Activated CD8-positive, alpha-beta T cell treated with anti-CD3 and anti-CD28 coated beads, Interleukin-2, amount 10 ng/mL, durations not matched to agents 7 days and 5 days (primary cell): ENCODE results near the gene PCAT6. TPM values are rescaled to one million over a fixed set of nuclear protein-coding genes. Genes with fewer than 3 reads are reported as not detected.
"Not testable (repeated sequence)": the region's sequence is repeated elsewhere in the genome, so short reads cannot be mapped to it uniquely, and the experiment has no call there.

ENCODE experiments used
- ATAC-seq: fragments of 150-1000 bp; cut with Tn5 transposase; one replicate; pipeline ENCODE4 v1.10.0; 2021; ENCODE audit warnings: moderate library complexity
- CTCF ChIA-PET: fragments of 350-600 bp; sonication (Branson Sonifier 250); formaldehyde crosslinking; loops from one replicate; lab custom pipeline; 2021; ENCODE audit warnings: antibody characterized with exemption; lab: Charles Lee
- POLR2A ChIA-PET: fragments of 350-600 bp; sonication (Branson Sonifier 250); formaldehyde crosslinking; loops from one replicate; lab custom pipeline; 2021; ENCODE audit warnings: antibody characterized with exemption; lab: Charles Lee
- DNase-seq: peaks from one replicate; pipeline ENCODE4 v3.0.0-alpha.2; 2020
- H3K27ac Mint-ChIP-seq: one replicate; pipeline ENCODE4 v1.8.0; 2021; ENCODE audit warnings: mild to moderate bottlenecking, mixed read lengths
- H3K27me3 Mint-ChIP-seq: one replicate; pipeline ENCODE4 v1.8.0; 2021; ENCODE audit warnings: low read depth, mixed read lengths
- H3K36me3 Mint-ChIP-seq: one replicate; pipeline ENCODE4 v1.8.0; 2021; ENCODE audit warnings: low read depth, mixed read lengths
- H3K4me1 Mint-ChIP-seq: one replicate; pipeline ENCODE4 v1.8.0; 2021; ENCODE audit warnings: low read depth, mixed read lengths
- H3K4me3 Mint-ChIP-seq: one replicate; pipeline ENCODE4 v1.8.0; 2021; ENCODE audit warnings: mild to moderate bottlenecking, mixed read lengths
- H3K9me3 Mint-ChIP-seq: one replicate; pipeline ENCODE4 v1.8.0; 2022; ENCODE audit warnings: mixed read lengths; ENCODE audit not compliant: insufficient read depth
- total RNA-seq, 2 experiments: library from RNA; stranded (reverse); gene quantifications; one replicate each; pipeline ENCODE4 v1.2.3, GENCODE V29; 2021

PCAT6 gene
- total RNA-seq, 2 experiments from 2014 or later = 0.83 TPM; not detected in 1

DNA sequence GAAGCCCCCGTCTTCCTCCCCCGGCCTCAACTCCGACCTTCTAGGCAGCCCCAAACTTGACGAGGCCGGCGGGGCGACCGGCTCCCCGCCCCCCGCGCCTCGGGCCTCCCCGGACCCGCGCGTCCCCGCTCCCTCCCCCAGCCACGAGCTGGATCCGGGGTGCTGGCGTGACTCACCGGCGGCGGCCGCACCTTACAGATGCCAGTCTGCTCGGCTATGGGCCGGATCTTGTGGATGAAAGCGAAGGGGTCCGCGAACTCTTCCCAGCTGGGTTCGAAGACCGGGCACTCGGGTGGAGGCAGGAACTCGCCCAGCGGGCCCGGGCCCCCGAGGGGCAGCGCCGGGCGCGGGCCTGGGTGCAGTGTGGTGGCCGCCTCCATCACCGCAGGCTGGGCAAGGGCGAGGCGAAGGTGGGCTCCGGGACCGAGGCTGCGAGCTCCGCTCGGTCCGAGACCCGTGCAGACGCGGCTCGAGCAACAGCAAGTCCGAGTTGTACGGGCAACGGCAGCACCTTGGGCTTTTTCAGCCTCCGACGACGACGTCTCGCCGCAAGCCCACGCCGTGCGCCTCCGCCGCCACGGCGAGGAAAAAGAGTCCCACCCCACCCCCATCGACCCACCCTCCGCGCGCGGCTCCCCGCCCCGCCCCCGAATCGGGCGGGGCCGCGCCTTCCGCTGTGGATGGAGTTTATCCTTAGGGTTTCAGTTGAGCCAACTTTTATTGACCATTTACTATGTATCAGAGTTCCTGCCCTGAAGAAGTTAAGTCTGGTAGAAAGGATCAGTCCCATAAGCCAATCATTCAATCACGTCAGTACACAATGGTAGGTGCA is 2.6 kb upstream of the PCAT6 start, which contains the start of gene KDM5B:
Gene KDM5B, minus strand, starts transcription at position 496 of the 832 bp plus-strand sequence. Its CDS starts 116 bp downstream, at position 380.
- peaks cover 65% of the 10 kb centered on the region for H3K4me1 Mint-ChIP-seq

DNA sequence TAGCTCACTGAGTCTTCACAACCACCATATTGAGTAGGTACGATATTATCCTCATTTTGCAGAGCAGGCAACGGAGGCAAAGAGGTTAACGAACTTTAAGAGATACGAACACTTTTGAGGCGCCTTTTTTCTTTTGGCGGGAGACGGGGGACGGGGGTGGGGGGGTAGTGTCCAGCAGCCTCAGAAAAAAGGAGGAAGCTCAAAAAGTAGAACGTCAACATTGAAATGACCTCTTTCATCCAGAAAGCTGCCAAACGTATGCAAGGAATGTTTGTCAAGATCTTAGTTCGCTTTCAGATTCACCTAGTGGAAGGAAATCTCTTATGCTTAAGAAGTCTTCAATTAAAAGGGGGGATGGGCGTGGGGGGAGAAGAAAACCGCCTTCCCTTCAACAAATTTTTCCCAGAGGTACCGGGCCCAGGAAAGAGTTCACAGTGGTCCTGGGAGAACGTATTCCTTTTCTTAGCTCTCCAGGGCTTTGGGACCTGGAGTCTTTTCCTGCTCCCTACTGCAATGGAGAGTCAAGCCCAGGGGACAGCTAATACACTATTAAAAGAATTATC is 1.1 kb upstream of the PCAT6 start:
- no peak overlapping the region for H3K27ac Mint-ChIP-seq
- peaks cover 5% of the 10 kb centered on the region for H3K36me3 Mint-ChIP-seq
- H3K4me1 Mint-ChIP-seq = peaks cover 50% of the 10 kb centered on the region
- POLR2A ChIA-PET = interaction anchor here (0.8 kb wide), 1 partner anchor 468 kb away, joined by 4 read pairs; the partner anchor contains the start of gene UBE2T
- H3K9me3 Mint-ChIP-seq = no peaks in the 10 kb centered on the region
- DNase-seq = no peak
- peaks cover 19% of the 10 kb centered on the region for H3K27me3 Mint-ChIP-seq
- peak overlapping the region; percentile 74 for H3K4me3 Mint-ChIP-seq
- CTCF ChIA-PET = no interaction called here
- no peak for ATAC-seq

More for the DNA sequence above, 2.6 kb upstream of the PCAT6 start, which contains the start of gene KDM5B:
- ChIA-PET POLR2A (interaction anchor here (0.8 kb wide), 1 partner anchor 80 kb away, joined by 3 read pairs; the partner anchor contains the start of gene RABIF), CTCF (interaction anchor here (0.6 kb wide), 1 partner anchor 26 kb away, joined by 3 read pairs; no protein-coding TSS in a partner anchor)
- H3K4me3 Mint-ChIP-seq = peak within 1 kb of the TSS; percentile 74
- H3K9me3 Mint-ChIP-seq = no peaks in the 10 kb centered on the region
- ATAC-seq (peak; percentile 48), DNase-seq (peak; percentile 72)
- peaks cover 15% of the 10 kb centered on the region for H3K27me3 Mint-ChIP-seq
- H3K27ac Mint-ChIP-seq = peak within 1 kb of the TSS; percentile 71
- H3K36me3 Mint-ChIP-seq = peaks cover 7% of the 10 kb centered on the region

DNA sequence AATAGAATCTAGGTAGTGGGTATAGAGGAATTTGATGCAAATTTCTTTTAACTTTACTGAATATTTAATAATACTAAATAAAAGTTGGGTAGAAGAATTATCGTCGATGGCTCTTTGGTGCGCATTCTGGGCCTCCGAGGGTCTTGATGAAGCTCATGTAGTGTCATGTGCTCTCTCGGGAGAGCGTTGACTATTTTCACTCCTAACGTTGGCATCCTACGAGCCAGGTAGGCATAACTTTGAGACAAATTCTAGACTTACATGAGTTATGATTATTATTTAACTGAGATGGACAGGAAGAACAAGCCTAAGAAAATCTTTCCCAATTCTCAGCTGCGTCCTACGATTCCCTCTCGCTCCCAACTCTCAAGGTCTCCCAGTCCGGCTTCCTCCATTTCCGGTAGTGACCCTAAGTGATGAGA is 550 bp upstream of the PCAT6 start:
- Mint-ChIP-seq H3K4me3 (peak overlapping the region; percentile 88), H3K27ac (peak overlapping the region; percentile 36), H3K4me1 (peaks cover 45% of the 10 kb centered on the region), H3K9me3 (no peaks in the 10 kb centered on the region), H3K27me3 (peaks cover 23% of the 10 kb centered on the region), H3K36me3 (peaks cover 5% of the 10 kb centered on the region)
- DNase-seq (no peak), ATAC-seq (no peak)
- CTCF ChIA-PET = interaction anchor here (0.9 kb wide), 1 partner anchor 41 kb away, joined by 3 read pairs; no protein-coding TSS in a partner anchor
- POLR2A ChIA-PET = interaction anchor here (0.8 to 1.7 kb wide), 2 partner anchors 25 to 468 kb away, joined by 4 to 10 read pairs; partner anchors contain the start of gene UBE2T

DNA sequence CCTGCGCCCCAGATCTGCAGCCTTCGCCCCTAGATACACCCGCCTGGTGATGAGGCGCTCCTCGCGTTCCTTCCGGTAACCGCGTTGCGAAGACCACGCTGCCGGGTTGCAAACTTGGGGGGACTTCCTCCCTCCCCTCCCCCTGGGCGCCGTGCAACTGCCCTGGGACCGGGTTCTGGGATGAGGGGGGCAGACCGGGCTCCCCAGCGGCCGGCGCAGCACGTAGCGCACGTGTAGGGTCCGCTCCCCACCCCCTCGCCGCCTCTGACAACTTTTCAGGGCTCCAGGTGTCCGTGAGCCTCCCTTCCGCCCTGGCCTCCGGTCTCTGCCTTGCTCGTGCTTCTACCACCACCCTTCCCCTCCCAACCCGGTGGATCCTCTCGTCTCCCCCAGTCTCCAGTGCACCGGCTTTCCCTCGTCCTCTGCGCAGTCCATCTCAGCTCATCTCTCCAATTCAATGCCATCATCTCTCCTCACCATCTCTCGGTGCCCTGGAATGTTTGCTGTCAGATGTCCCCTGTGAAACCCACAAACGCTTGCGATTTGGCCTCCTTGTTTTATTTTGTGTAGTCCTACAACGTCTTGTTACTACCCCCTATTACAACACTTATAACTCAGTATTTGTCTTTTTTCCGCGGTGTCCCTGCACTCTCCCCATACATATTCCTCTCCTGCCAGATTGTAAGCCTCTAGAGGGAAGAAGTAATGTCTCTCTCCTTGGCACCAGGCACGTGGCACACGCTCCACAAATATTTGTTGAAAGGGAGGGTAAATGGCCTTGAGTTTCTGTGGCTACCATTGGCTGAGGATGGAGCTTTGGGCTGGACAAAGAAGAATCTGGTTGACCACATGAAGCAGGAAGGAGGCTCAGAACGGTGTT is 782 bp downstream of the PCAT6 start:
- Mint-ChIP-seq H3K27ac (peak overlapping the region; percentile 86), H3K36me3 (peaks cover under 1% of the 10 kb centered on the region), H3K27me3 (peaks cover 30% of the 10 kb centered on the region), H3K4me3 (peak overlapping the region; percentile 88), H3K4me1 (peaks cover 32% of the 10 kb centered on the region), H3K9me3 (no peaks in the 10 kb centered on the region)
- CTCF ChIA-PET = interaction anchor here (0.9 kb wide), 1 partner anchor 40 kb away, joined by 3 read pairs; no protein-coding TSS in a partner anchor
- ATAC-seq = peak; percentile 23
- DNase-seq = peak; percentile 68
- POLR2A ChIA-PET = interaction anchor here (1.7 kb wide), 1 partner anchor 24 kb away, joined by 10 read pairs; no protein-coding TSS in a partner anchor

DNA sequence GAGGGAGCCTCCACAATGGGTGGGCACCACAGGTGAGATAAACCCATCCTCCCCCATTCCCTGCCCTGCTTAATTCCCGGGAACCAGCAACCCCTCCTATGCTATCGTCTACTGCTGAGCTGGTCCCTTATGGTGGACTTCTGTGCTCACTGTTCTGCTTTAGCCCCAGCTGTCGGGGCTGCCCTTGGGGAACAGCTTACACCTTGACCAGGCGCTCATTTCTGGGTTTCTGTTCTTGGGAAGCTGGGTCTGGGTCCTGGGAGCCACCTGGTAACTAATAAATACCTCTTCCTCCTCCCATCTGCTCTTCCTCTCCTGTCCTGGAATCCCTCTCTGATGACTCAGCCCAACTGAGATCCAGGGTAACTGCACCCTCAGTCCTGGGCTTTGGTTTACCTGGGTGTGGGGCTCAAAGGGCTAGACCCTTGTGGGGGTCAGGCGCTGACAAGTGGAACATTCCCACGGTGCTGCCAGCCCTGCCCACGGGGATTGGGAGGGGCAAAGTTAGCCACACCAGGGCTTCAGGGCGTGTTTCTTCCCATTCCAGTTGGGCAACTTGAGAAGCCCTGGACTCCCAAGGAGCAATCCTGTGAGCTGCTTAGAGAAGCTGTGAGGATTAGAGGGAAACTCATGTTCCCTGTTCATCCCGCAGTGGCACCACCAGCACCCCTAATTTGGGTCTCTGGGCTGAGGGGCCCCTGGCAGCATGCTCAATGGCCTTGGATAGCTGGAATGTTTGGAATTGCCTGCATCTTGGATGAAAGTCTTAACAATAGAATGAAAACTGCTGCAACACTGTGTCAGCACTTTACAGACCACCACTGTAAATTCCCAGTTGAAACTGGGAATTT is 1.6 kb downstream of the PCAT6 start:
- CTCF ChIA-PET = no interaction called here
- no peak for DNase-seq
- H3K4me1 Mint-ChIP-seq = peaks cover 31% of the 10 kb centered on the region
- H3K27me3 Mint-ChIP-seq = peaks cover 37% of the 10 kb centered on the region
- no peak overlapping the region for H3K27ac Mint-ChIP-seq
- POLR2A ChIA-PET = interaction anchor here (1.7 kb wide), 1 partner anchor 23 kb away, joined by 10 read pairs; no protein-coding TSS in a partner anchor
- peak overlapping the region; percentile 88 for H3K4me3 Mint-ChIP-seq
- no peaks in the 10 kb centered on the region for H3K9me3 Mint-ChIP-seq
- ATAC-seq = no peak
- H3K36me3 Mint-ChIP-seq = no peaks in the 10 kb centered on the region

DNA sequence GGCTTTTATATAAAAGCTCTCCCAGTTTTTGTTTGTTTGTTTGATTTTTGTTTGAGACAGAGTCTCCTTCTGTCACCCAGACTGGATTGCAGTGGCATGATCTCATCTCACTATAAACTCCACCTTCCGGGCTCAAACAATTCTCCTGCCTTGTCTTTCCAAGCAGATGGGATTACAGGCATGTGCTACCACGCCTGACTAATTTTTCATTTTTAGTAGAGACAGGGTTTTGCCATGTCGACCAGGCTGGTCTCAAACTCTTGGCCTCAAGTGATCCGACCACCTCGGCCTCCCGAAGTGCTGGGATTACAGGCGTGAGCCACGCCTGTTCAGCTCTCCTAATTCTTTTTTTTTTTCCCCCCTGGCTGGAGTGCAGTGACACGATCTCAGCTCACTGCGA is 4.4 kb downstream of the PCAT6 start:
- CTCF ChIA-PET = no interaction called here
- H3K36me3 Mint-ChIP-seq = no peaks in the 10 kb centered on the region
- H3K4me1 Mint-ChIP-seq = peaks cover 16% of the 10 kb centered on the region

DNA sequence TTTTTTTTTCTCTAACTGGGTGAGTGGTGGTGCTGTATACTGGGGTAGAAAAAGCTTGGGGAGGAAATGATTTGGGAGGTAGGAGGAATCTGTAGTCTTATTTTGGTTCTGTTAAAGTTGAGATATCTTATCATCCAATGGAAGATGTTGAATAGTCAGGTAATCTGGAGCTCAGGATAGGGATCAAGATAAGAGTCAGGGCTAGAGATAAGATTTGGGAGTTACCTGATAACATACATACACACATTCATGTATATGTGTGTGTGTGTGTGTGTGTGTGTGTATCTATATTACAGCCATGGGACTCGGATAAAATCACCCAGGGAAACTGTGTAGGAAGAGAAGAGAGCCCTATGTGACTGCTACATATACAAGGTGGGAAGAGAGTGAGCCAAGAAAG is 8.1 kb downstream of the PCAT6 start:
- no peak overlapping the region for H3K27ac Mint-ChIP-seq
- ChIA-PET CTCF (no interaction called here), POLR2A (no interaction called here)
- peaks cover 36% of the 10 kb centered on the region for H3K27me3 Mint-ChIP-seq
- no peaks in the 10 kb centered on the region for H3K9me3 Mint-ChIP-seq
- no peaks in the 10 kb centered on the region for H3K36me3 Mint-ChIP-seq
- ATAC-seq (no peak), DNase-seq (no peak)
- no peak overlapping the region for H3K4me3 Mint-ChIP-seq
- H3K4me1 Mint-ChIP-seq = no peaks in the 10 kb centered on the region

More for the DNA sequence above, 4.4 kb downstream of the PCAT6 start:
- Mint-ChIP-seq H3K9me3 (no peaks in the 10 kb centered on the region), H3K27ac (no peak overlapping the region), H3K4me3 (no peak overlapping the region), H3K27me3 (peaks cover 44% of the 10 kb centered on the region)
- ATAC-seq (no peak), DNase-seq (no peak)
- POLR2A ChIA-PET = no interaction called here

DNA sequence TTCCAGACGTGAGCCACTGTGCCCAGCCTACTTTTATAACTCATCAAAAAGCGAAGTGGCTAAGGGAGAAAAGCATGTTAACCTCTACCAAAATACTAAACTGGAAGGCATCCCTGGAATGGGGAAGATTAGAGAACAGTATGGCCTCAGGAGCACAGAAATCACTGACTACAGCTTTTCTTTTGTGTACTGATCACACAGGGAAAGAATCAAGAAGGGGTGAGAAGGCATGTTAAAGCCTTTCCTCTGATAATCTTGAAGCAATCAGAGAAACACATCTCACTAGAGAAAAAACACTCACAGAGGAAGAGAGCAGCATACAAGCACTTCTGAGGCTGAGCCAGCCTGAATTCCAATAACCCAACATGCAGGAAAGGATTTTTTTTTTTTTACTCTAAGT is 10.7 kb downstream of the PCAT6 start:
- H3K4me1 Mint-ChIP-seq = no peaks in the 10 kb centered on the region
- peaks cover 32% of the 10 kb centered on the region for H3K27me3 Mint-ChIP-seq
- POLR2A ChIA-PET = interaction anchor here (1.6 kb wide), 1 partner anchor 13 kb away, joined by 4 read pairs; no protein-coding TSS in a partner anchor
- ATAC-seq (no peak), DNase-seq (no peak)
- no peak overlapping the region for H3K4me3 Mint-ChIP-seq
- H3K27ac Mint-ChIP-seq = no peak overlapping the region
- CTCF ChIA-PET = no interaction called here
- H3K9me3 Mint-ChIP-seq = no peaks in the 10 kb centered on the region
- no peaks in the 10 kb centered on the region for H3K36me3 Mint-ChIP-seq

DNA sequence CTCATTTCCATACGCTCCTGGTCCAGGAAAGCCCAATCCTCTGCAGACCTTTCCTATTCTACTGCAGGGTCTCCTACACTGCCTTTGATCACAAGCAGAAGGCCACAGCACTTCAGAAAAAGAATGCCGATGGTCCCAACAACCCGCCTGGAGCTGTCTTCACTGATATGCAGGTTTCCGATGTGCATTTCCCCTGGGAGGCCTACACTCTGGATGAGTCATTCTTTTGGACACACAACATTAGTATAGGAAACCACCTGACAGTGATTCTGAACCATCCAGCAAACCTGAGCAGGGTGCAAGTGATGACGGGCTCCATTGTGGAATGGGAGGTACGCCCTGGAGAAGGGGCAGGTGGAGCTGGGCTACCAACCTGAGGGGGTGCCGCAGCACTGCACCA is 15.0 kb downstream of the PCAT6 start:
- Mint-ChIP-seq H3K36me3 (no peaks in the 10 kb centered on the region), H3K4me3 (no peak overlapping the region), H3K27me3 (peaks cover 19% of the 10 kb centered on the region), H3K9me3 (no peaks in the 10 kb centered on the region), H3K4me1 (no peaks in the 10 kb centered on the region), H3K27ac (no peak overlapping the region)
- ATAC-seq (no peak), DNase-seq (no peak)
- ChIA-PET CTCF (interaction anchor here (0.9 kb wide), 1 partner anchor 10 kb away, joined by 3 read pairs; no protein-coding TSS in a partner anchor), POLR2A (interaction anchor here (1.5 kb wide), 1 partner anchor 9 kb away, joined by 3 read pairs; no protein-coding TSS in a partner anchor)

DNA sequence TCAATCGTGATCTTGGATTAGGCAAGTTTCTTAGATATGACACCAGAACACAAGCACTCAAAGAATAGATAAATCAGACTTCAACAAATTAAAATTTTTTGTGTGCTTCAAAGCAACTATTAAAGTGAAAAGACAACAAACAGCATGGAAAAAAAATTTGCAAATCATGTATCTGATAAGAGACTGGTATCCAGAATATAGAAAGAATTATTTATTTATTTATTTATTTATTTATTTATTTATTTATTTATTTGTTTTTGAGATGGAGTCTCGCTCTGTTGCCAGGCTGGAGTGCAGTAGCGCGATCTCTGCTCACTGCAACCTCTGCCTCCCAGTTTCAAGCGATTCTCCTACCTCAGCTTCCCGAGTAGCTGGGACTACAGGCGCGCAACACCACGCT is 18.5 kb downstream of the PCAT6 start:
- ATAC-seq = not testable (repeated sequence)

More for the DNA sequence above, 18.5 kb downstream of the PCAT6 start:
- H3K27ac Mint-ChIP-seq, CTCF ChIA-PET, H3K36me3 Mint-ChIP-seq, DNase-seq, POLR2A ChIA-PET, H3K9me3 Mint-ChIP-seq, H3K4me3 Mint-ChIP-seq: not testable (repeated sequence)
- Mint-ChIP-seq H3K4me1 (peaks cover 30% of the 10 kb centered on the region), H3K27me3 (peaks cover 17% of the 10 kb centered on the region)
